Activated CD8-positive, alpha-beta memory T cell treated with anti-CD3 and anti-CD28 coated beads, Interleukin-2, amount 50 U/mL, for 1 hour (primary cell): Measurements from ENCODE around the gene LFNG.
"Not testable (repeated sequence)": the region's sequence is repeated elsewhere in the genome, so short reads cannot be mapped to it uniquely, and the experiment has no call there.

Experiments
- DNase-seq: peaks from one replicate; pipeline ENCODE4 v3.0.0-alpha.2; 2020; ENCODE audit errors: extremely low read depth

LFNG gene

DNA sequence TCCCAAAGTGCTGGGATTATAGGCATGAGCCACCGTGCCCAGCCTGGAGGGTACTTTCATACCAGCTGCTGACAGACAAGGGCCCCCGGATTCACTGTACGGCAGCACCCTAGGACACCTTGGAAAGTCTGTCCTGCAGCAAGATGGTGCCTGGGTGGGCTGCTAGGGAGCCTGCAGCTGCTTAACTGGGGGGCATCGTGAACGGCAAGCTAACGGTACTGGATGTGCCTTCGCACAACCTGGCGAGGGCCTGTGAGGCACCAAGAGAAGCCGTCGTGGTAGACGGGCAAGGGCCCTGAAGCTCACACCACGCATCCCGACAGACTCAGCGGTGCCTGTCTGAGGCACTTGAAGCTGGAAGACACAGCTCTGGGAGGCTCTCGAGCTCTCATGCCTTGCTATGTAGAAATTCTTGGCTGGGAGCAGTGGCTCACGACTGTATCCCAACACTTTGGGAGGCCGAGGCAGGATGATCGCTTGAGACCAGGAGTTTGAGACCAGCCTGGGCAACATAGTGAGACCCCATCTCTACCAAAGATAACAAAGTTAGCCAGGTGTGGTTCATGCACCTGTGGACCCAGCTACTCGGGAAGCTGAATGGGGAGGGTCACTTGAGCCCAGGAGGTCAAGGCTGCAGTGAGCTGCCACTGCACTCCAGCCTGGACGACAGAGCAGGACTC lies 26.3 kb downstream of the LFNG start:
- DNase-seq, result no peak

DNA sequence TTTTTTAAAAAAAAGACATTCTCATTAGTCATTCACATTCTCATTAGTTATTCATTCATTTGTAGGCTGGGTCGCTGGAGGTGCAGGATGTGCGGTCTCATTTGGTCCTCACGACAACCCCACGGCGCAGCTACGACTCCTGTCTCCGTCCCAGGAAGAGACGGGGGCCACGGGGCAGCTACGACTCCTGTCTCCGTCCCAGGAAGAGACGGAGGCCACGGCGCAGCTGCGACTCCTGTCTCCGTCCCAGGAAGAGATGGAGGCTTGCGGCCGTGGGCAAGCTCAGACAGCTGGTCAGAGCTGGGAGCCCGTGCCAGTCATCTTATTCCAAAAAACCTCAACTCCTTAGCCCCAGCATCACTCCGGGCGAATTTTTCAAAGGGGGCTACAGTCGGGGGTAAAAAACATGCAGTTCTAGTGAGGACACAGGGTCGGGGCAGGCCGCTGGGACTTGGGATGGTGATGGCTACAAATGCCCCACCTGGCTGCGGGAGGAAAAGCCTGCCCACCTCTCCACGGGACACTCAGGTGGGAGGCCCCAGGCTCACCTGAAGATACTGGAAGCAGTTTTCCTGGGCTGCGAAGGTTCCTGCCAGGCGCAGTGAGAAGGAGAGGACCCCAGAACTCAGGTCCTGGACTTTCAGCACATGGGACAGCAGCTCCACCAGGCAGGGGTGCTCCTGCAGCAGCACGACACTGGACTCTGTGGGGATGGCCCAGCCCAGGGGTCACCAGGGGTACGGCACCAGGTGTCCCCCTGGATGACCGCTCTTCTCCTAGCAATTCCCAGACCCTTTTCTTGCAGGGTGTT lies 27.4 kb downstream of the LFNG start:
- no peak for DNase-seq

DNA sequence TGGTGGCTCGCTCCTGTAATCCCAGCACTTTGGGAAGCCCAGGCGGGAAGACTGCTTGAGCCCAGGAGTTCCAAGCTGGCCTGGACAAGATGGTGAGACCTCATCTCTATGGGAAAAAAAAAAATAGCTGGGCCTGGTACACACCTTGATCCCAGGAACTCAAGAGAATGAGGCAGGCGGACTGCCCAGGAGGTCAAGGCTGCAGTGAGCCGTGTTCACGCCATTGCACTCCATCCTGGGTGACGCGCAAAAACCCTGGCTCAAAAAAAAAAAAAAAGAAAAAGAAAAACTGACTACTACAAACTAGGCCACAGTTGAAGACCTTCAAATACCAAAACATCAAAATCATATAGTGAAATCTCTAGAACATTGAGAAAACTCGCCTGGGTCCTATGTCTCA lies 31.8 kb downstream of the LFNG start:
- no peak for DNase-seq

DNA sequence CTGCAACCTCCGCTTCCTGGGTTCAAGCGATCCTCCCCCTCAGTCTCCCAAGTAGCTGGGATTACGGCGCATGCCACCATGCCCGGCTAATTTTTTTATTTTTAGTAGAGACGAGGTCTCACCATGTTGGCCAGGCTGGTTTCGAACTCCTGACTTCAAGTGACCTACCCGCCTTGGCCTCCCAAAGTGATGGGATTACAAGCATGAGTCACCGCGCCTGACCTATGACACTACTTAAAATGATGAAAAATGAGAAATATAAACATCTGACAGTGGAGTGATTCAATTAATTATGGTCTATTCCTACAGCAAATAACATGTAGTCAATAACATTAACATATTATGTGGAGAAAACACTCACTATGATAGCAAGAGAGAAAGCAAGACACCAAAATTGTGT lies 33.5 kb downstream of the LFNG start:
- no peak for DNase-seq

DNA sequence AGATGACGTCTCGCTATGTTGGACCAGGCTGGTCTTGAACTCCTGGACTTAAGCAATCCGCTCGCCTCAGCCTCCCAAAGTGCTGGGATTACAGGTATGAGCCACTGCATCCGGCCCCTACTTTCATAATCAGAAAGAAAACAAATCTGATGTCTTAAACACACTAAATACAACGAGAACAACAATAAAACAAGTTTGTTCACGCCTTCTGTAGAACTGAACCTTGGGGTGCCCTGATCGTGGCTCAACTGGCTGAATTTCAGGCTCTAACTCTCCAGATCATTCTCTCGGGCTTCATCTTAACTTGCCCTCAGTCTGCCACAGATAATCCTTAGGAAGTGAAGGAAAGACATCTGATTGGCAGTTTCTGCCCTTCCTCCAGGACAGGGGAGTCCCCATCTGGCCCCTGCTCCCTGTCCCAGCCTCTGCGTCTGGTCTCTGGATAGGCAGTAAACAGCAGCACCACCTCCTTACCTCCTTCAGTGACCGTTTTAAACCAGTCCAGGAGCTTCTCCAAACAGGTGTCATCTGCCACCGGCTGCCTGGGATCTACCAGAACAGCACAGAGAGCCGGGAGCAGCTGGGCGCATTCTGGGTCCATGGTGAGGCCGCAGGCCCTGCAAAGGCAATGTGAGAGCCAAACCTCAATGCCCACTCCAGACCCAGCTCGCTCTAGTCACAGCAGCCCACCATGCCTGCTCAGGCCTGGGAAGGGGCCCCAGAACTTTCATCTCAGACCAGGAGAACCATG lies 34.4 kb downstream of the LFNG start:
- DNase-seq, result no peak

DNA sequence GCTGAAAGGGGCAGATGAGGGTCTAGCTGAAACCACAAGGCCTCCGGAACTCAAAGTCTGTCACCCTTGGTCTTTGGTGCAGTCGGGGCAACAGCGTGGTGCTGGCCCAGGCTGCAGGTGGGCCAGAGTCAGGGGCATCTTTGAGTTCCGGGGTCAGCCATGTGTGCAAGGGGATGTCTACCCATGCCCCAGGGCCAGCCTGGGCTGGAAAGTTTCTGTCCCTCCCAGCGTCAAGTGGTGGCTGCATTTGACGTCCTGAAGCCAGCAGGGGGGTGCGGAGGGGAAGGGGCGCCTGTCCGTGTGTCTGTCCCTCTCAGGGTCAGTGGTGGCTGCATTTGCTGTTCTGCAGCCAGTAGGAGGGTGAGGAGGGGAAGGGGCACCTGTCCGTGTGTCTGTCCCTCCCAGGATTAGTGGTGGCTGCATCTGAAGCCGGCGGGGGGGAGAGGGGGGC lies 35.1 kb downstream of the LFNG start:
- DNase-seq, result no peak

DNA sequence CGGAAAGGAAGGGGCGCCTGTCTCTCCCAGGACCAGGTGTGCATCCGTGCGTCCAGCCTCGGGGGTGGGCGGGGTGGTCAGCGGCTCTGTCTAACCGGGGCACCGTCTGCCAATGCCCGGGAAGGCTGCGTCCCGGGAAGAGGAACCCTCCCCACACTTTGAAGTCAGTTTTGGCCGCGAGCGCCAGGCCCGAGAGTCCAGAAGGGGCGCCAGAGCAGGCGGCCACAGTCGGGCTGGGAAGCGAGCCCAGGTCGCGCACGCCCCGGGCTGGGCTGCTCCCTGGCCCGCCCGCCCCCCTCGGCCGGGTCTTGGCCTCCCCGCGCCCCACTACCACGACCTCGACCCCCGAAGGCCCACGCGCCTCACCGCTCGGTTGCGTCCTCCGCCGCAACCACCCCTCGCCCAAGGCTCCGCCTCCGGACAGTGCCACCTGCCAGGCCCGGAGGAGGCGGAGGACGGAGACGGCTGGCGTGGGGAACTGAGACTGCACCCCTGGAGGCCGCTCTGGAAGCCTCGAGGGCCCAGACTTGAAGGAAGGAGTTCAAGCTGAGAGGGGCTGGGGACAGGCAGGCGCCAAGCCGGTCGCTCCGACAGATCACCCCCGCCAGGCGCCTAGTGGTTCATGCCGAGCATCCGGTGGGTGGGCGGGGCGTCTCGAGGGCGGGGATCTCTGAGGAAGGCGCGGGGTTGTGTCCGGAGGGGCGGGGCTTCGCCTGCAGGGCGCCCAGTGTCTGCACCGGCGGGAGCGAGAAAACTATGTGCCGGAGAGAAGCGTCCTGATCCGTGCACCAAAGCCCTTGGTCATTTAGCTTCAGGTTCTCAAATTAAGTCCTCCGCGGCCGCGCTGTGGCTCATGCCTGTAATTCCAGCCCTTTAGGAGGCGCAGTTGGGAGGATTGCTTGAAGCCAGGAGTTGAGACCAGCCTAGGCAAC lies 35.8 kb downstream of the LFNG start, which contains the start of gene BRAT1:
Gene BRAT1, minus strand, starts transcription at position 404 of the 932 bp plus-strand sequence. CDS start 1,093 bp downstream, outside the sequence.
- peak; percentile 89 for DNase-seq

DNA sequence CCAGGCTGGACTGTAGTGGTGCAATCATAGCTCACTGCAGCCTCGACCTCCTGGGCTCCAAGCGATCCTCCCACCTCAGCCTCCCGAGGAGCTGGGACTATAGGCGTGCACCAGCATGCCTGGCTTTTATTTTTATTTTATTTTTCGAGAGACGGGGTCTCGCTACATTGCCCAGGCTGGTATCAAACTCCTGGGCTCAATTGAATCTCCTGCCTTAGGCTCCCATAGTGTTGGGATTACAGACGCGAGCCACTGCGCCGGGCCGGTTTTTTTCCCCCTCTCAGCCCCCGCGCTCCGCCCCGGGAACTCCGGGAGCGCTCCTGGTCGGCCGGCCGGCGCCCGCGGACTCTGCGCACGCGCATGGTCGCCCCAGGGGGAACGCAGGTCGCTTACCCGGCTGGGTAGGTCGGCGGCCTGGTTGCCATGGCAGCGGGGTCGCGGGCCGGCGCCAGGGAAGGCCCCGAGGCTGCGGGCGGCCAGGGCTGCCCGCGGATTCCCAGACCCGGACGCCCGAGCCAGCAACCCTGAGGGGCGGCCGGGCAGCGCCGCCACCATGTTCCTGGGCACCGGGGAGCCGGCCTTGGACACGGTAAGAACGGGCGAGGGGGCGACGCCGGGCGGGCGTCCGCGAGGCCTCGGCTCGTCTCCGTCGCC lies 39.2 kb downstream of the LFNG start, which contains the start of gene IQCE:
Gene IQCE, plus strand, starts transcription at position 351 of the 654 bp plus-strand sequence. Its CDS starts 203 bp downstream, at position 554.
- DNase-seq, result peak; percentile 48

DNA sequence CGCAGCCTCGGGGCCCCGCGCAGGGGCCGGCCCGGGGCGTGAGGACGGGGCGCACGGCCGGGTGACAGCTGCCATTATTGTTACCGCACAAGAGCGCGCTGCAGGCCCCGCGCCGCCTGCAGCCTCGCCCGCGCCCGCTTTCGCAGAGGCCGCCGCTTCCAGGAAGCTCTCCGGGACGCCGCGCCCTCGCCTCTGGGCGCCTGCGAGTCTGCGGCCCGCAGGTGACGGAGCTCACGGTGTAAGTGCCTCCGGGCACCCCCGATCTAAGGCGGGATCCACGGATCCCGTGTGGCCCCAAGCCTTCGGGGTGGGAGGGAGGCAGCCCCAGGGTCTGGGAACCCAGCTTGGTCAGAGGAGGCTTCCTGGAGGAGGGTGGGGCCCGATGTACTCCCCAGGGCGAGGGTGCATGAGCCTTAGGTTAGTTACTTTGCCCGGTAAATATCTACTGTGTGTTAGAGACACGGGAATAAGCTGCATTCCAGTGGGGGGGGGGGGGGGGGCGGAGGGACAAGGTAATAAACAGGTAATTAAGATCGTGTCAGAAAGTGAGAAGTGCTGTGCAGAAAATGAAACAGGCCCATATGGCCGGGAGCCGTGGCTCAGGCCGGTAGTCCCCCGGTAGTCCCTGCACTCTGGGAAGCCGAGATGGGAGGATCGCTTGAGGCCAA lies 39.8 kb downstream of the LFNG start:
- no peak for DNase-seq

DNA sequence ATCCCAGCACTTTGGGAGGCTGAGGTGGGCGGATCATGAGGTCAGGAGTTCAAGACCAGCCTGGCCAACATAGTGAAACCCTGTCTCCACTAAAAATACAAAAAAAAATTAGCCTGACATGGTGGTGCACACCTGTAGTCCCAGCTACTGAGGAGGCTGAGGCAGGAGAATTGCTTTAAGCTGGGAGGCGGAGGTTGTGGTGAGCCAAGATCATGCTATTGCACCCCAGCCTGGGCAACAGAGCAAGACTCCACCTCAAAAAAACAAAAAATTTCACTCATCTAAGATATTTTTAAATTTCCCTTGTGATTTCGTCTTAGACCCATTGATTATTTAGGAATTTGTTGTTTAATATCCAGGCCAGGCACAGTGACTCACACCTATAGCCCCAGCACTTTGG lies 44.4 kb downstream of the LFNG start:
- not testable (repeated sequence) for DNase-seq

DNA sequence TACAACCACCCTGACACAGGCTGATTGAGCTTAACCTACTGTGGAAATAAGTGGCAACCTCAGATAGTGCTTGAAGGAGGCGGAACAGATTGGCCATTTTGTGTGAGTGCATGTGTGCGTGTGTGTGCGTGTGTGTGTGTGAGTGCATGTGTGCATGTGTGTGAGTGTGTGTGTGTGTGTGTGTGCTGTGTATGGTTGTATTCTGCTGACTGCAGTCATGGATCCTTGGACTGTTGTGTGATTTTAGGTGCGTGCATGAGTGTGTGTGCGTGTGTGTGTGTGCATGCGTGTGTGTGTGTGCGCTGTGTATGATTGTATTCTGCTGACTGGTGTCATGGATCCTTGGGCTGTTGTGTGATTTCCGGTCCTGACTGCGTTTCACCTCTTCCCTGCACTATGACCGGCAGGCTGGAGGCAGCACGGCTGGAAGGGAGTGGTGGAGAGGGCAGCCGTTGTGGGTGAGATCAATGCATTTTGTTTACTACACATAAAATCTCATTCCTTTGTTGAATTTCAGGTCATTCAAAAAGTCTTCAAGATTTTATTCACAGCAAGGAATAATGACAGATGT lies 45.5 kb downstream of the LFNG start:
- DNase-seq, result no peak

DNA sequence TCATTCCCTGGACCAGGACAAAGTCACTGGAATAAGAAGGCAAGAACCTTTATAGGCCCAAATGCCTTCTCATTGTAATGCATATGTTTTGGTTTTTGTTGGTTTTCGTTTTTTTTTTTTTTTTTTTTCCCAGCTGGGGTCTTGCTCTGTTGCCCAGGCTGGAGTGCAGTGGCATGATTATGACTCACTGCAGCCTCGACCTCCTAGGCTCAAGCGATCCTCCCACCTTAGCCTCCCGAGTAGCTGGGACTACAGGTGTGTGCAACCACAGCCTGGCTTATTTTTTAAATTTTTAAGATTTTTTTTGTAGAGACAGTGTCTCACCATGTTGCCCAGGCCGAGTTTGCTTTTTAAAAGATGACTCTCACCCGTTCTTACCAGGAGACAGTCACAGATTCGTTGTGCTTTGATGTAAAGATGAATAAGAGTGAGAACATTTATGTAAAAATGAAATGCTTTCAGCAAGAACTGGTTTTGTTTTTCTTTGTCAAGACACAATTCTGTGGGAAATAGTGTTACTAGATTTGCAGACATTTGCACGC lies 46.8 kb downstream of the LFNG start:
- no peak for DNase-seq

DNA sequence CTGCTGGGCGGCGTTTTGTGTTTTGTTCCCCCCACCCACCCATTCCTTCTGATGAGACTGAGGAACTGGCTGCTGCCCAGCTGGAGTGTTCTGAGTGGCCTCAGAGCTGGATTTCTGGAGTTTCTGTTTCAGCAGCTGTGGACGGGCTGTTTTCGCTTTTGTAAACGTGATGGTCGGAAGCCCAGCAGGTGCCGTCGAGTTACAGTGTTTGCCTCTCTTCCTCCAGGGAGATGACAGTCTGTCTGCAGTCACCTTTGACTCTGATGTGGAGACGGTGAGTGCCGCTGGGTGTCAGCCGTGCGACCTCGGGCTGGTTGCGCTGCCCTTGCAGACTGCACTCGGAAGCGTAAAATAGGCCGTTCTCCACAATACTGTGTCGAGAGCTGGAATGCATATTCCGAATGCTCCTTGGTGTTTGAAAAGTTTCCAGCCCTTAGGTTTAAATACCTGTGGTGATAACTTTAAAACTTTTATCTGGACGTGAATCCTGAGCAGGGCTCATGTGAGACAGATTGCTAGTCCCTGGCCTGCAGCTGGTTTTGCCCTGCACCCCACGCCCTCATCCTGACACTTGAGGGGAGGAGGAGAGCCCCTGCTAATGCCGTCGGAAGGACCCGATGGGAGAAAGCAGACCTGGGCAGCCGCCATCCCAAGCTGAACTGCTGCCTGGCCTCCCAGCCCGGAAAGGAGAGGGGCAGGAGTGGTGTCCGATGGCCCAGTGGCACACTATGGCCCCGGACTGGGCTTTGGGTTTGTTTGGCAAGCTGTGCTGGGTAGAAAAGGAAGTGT lies 47.5 kb downstream of the LFNG start:
- no peak for DNase-seq

DNA sequence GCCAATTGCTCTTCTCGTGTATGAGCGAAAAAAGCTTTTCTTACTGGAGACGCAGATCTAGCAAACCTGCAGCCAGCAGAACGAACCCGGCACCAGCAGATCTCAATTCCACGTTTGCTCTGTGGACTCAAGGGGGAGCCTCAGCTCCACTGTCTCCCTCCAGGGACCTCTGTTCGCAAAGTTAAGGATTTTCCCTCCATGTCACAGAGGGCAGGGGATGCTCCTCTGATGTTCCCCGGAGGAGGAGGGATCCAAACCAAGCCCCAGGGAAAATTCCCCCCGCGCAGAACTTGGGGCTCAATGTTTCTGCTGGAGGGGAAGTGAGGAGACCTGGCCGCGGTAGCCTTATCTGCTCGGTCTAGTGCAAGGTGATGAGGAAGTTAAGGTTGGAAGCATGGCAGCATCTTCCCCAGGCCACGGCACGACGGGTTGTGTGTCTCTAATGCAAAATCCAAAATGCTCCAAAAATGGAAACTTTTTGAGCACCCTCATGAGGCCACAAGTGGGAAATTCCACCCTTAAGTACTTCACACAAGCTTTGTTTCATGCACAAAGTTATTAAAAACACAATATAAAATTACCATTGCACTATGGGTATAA lies 48.2 kb downstream of the LFNG start:
- no peak for DNase-seq

DNA sequence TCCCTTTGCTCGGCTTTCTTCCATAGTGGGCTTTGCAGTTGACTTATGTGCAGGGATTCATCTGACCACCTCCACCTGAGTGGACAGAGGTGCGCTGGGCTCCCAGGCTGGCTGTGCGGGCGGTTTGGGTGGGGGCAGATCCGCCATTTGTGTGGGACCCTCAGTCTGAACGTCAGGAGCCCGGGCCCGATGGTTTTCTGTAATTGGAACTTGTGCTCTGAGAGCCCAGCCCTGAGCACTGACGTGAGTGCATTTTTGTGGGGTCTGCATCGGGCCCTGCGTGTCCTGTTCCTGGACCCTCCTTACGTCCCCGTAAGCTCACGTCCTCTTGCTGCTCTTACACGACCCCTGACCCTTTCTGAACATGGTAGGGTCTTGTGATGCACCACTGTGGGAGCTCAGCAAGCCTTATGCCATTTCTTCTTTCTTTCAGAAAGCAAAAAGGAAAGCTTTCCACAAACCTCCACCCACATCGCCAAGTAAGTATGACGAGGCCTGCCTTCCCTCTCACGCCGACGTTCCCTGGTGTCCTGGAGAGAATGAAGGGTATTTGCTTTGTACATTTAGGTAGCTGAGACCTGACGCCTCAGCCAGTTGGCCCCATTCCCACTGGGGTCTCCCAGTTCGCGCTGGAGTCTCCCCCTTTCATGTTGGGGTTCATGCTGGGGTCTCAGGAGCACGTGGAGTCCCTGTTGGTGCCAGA lies 49.1 kb downstream of the LFNG start:
- DNase-seq, result no peak

DNA sequence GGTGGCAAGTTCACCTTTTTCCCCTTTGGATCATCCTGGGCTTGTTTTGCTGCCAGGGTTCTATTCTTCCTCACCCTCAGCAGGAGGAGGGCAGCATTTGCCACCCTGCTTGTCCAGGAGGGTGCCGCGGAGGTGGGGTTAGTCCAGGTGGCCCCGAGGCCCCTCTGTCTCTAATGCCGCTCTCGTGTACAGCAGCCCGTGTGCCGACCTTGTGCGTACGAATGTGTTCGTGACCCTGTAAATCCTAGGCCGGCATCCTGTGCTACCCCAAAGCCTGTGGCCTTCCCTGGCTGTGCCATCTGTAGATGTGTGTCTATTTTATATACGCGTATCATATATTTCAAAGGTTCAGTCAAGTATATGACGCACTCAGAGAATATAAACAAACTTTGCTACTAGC lies 49.8 kb downstream of the LFNG start:
- DNase-seq, result no peak

DNA sequence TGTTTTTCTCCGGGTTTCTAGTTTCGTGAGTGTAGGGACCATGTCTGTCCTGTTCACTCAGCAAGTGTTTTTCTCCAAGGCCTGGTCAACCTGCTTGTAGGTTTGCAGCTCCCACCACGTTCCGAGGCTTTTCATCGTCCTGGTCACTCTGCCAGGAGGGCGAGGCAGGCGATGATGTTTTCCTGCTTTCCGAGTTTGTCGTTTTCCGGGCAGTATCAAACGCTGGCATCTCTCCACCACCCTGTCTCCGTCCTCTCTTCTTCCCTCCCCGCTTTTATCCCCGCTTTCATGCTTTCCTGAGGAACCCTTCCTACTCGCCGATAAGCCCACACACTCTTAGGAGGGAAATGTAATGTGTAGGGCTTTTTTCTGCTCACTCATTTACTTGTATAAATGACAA lies 50.4 kb downstream of the LFNG start:
- no peak for DNase-seq

DNA sequence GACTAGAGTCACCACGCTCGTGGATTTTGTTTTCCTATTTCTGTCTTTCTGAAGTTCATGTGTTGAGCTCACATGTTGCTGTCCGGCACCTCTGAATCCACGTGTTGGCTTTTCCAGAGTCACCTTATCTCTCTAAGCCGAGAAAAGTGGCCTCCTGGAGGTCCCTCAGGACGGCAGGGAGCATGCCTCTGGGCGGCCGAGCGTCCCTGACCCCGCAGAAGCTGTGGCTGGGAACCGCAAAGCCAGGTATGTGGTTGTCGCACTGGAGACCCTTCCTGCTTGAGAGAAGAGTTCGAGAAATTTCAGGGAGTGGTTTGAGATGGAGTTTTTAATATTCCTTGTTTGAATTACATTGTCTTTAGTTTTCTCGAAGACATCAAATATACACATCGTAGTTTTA lies 51.8 kb downstream of the LFNG start:
- no peak for DNase-seq
